Measurements from ENCODE around the gene MGAT1.
"Not testable (repeated sequence)": the region's sequence is repeated elsewhere in the genome, so short reads cannot be mapped to it uniquely, and the experiment has no call there.

The MGAT1 gene

GRCh38 chr5:180802325-180803180, at the start of gene MGAT1:
Gene MGAT1 (minus strand): TSS chr5:180802806. CDS start chr5:180792971, 9,835 bp downstream.
- DNase-seq (ENCODE audit: low read depth): peak; percentile 69

DNA sequence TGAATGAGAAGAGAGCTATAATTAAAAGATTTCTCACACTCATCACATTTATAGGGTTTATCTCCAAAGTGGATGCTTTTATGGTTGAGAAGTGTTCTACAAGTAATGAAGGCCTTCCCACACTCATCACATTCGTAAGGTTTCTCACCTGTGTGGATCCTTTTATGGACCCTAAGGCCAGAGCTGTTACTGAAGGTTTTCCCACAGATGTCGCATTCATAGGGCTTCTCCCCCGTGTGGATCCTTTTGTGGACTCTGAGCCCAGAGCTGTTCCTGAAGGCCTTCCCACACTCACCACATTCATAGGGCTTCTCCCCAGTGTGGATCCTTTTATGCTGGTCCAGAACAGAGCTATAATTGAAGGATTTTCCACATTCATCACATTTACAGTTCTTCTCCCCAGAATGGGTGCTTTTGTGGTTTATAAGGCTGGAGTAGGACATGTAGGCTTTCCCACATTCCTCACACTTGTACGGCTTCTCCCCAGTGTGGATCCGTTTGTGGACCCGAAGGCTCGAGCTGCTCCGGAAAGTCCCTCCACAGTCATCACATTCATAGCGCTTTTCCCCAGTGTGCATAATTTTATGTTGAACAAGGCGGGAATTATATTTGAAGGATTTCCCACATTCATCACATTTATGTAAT, 48.0 kb upstream of the MGAT1 start:
- DNase-seq (ENCODE audit: low read depth): no peak

GRCh38 chr5:180849827-180850226, 47.2 kb upstream of the MGAT1 start:
- no peak for DNase-seq (ENCODE audit: low read depth)

DNA sequence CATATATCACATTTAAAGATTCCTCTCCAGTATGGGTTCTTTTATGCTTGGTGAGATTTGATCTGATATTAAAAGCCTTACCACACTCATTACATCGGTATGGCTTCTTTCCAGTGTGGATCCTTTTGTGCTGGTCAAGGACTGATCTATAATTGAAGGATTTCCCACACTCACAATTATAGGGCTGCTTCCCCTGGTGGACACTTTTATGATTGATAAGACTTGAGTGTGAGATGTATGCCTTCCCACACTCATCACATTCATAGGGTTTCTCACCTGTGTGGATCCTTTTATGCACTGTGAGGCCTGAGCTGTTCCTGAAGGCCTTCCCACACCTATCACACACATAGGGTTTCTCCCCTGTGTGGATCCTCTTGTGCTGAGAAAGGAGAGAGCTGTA, 46.3 kb upstream of the MGAT1 start:
- DNase-seq (ENCODE audit: low read depth): no peak

- DNase-seq (ENCODE audit: low read depth): no peak
These were observed 45.7 kb upstream of the MGAT1 start for GRCh38 chr5:180848265-180848664.

GRCh38 chr5:180847026-180847425, 44.4 kb upstream of the MGAT1 start:
- no peak for DNase-seq (ENCODE audit: low read depth)

GRCh38 chr5:180844858-180845257, 42.3 kb upstream of the MGAT1 start:
- DNase-seq (ENCODE audit: low read depth): no peak

- DNase-seq (ENCODE audit: low read depth): no peak
These were observed 41.8 kb upstream of the MGAT1 start for GRCh38 chr5:180844432-180844831.

GRCh38 chr5:180839935-180840334, 37.3 kb upstream of the MGAT1 start:
- no peak for DNase-seq (ENCODE audit: low read depth)

- no peak for DNase-seq (ENCODE audit: low read depth)
These were observed 36.6 kb upstream of the MGAT1 start for GRCh38 chr5:180839227-180839626.

DNA sequence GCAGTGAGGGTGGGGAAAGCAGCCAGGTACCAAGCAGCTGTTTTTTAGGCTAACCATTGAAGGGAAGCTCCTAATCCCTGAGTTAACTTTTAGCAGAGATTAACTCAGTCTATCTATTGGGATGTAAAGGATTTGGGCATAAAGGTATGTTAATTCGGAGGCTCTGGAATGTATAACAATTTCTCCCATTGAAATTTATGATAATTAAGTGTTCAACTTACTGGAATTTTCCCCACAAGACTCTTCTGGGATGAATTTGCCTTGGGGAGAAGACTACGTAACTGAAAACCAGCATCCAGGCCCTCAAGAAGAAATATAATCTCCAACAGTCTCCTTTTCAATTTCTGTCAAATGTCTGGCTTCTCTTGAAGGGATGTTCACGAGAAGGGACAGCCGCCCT, 34.9 kb upstream of the MGAT1 start:
- no peak for DNase-seq (ENCODE audit: low read depth)

GRCh38 chr5:180832638-180833068, 30.0 kb upstream of the MGAT1 start:
- DNase-seq (ENCODE audit: low read depth): no peak

GRCh38 chr5:180831139-180832093, 28.8 kb upstream of the MGAT1 start:
- peak; percentile 56 for DNase-seq (ENCODE audit: low read depth)

DNA sequence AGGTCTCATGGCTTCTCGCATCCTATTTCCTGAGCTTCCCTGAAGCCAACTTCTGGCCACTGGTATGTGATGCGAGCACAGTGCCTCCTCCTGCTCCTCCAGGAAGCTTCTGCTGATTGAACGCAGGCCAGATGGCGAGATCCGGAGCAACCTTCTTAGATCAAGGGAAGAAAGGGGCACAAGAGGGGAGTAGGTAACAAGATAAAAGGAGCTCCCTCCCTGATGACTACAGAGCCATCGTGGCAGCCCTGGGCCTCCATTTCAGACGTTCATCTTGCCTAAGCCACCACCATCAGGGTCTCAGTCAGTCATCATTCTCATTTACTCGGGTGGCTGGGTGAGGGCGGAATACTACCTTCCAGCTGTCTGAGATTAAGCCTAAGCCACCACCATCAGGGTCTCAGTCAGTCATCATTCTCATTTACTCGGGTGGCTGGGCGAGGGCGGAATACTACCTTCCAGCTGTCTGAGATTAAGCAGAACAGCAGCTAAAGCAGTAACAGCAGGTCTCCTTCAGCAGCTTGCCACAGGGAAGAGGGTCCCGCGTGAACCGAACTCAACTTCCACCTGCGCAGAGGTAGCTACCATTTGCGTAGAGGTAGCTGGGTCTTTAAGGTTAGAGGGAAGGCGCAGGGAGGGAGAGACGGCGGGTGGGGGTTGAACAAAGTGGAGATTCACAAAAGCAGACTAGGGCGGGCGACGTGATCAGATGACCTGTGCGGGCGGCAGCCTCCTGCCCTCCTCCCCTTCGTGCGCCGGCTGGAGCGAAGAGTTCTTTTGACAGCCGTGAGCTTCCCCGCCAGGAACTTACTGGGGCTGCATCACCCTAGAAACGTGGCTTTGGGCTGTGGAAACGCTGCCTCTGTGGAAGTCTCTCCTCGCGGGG, 27.9 kb upstream of the MGAT1 start:
- peak; percentile 57 for DNase-seq (ENCODE audit: low read depth)

DNA sequence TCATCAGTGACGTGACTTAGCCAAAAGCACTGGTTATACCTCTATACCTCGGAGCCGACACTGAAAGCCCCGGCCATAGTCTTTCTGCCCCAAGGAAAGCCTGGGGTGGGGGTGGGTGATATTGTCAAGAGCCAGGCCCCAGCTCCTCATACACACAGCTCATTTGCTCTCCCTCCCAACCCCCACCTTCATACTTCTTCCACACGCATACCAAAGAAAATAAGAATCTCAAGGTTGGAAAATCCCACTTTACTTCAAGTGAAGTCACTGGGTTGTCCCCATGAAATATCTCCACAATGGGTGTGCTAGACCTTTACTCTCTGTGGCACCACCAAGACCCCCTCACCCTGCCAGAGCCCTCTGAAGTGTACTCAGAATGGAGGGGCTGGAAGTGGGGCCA, 27.1 kb upstream of the MGAT1 start:
- no peak for DNase-seq (ENCODE audit: low read depth)

- DNase-seq (ENCODE audit: low read depth): not testable (repeated sequence)
These were observed 26.3 kb upstream of the MGAT1 start for GRCh38 chr5:180828756-180829531.

- not testable (repeated sequence) for DNase-seq (ENCODE audit: low read depth)
These were observed 24.8 kb upstream of the MGAT1 start for GRCh38 chr5:180827374-180827773.

- no peak for DNase-seq (ENCODE audit: low read depth)
These were observed 23.3 kb upstream of the MGAT1 start for GRCh38 chr5:180825768-180826525.

DNA sequence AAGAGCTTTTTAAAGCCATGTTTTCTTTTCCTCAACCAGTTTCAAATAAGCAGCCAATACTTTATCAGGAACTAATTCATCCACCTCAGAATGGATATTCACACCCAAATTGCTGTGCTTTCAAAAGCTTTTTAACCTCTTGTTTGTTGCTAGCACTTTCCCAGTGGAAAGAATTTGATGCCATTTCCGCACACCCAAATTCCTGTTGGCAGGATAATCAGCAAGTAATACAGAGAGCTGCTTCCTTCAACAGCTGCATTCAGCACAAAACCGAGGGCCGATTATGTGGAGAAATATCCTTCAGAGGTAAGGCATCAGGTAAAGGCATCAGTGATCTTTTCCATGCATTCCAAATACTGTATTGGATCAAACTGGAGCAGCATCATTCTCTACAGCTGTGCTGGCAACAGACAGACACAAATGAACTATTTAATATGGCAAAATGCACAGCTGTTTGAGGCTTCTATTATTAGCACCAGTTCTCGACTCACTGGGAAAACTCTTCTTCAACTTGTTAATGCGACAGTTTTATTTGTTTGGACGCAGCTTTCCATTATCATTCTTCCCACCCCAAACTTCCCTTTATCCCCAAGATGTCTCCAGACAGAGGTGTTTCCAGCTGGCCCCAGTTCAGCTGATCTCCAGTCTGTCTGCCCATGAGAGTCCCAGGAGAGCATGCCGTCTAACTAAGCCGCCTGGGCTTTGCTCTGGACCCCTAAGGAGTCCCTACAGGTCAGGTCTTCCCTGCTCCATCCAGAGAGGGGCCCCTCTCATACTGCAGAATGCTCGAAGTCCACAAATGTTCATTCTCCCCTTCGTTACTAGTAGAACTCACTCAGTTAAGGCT, 22.2 kb upstream of the MGAT1 start:
- no peak for DNase-seq (ENCODE audit: low read depth)

Measured in stimulated activated CD4-positive, alpha-beta T cell treated with anti-CD3 and anti-CD28 coated beads, Interleukin-2, amount 100 ng/mL, for 4 hours (primary cell).